Measurements from ENCODE around the gene NAV2.

The NAV2 gene

DNA sequence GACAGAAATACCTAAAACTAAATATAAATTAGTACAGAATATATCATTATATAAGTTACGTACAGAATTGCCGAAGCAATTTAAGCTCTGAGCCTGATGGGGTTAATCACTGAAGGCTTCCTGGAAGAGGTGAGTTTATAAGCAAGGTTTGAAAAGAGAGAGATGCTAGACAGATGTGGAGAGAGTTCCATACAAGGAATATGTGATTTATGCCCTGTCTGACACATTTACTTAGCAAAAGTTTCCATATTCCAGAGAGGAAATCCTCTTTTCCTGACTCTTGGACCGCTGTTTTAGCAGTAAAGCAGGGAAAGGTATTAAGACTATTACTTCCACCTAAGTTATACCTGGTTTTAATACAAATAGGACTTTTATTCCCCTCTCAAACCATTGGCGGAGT lies 382.6 kb downstream of the NAV2 start:
- DNase-seq, result no peak
- no peak for TF ChIP-seq POLR2A (IDR thresholded peaks at IDR 0.05; ENCODE audit: low read length)

DNA sequence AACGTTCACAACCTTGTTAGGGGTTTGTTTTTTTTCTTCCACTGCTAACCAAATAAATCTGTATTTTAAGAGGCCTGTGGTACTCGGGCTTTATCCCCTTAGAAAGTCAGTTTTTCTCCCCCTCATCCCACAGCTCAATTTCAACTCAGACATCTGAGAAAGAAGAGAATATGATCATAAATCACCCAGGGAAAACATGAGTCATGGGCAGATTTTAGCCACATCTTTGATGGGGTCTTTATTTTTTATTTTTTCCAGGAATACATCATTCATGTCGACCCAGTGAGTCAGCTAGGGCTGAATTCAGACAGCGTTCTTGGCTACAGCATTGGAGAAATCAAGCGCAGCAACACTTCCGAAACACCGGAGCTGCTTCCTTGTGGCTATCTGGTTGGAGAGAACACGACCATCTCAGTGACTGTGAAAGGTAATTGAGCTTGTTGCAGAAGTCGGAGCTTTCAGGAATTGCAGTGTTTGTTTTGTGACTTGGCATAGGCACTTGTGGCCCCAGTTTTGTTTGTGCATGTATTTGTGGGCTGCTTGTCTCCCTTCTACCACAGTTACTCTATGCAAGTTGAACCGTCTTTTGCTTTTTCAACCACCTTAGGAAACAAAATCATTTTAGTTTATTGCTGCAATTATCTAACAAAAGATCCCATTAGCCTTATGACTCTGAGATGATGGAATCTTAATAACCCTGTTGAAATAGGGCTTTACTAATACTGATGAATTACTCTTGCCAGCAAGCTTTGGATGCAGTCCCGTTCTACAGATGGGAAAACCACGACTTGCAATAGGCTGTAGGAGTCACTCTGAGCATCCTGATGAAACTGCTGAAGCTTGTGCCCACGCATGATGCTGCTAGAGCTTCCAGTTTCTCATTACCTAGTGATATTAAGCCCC lies 384.9 kb downstream of the NAV2 start:
- no peak for DNase-seq
- TF ChIP-seq POLR2A (IDR thresholded peaks at IDR 0.05; ENCODE audit: low read length) (no peak), GATA1 (IDR thresholded peaks at IDR 0.05; ENCODE audit: low read depth, low read length) (no peak)

DNA sequence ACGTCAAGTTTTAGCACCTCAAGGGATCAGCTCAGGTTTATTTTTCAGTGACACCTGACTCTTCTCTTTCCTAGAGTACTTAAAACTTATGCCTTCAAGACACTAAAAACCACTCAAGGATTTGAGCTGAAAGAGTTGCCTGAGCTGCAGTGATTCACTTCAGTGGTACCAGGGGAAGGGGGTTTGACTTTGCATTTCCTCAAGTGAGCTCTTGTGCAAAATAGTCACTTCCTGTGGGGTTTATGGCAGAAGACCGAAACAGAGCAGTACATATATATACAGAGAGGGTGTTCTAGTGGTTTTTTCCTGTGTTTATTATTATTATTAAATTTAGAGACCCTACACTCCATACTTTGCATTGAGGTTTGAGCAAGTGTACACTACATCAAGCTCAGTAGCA lies 386.9 kb downstream of the NAV2 start:
- no peak for TF ChIP-seq POLR2A (IDR thresholded peaks at IDR 0.05; ENCODE audit: low read length)
- TF ChIP-seq GATA1 (IDR thresholded peaks at IDR 0.05; ENCODE audit: low read depth, low read length), result no peak
- no peak for DNase-seq

- TF ChIP-seq POLR2A (IDR thresholded peaks at IDR 0.05; ENCODE audit: low read length) (no peak), GATA1 (IDR thresholded peaks at IDR 0.05; ENCODE audit: low read depth, low read length) (no peak)
- DNase-seq, result peak in 1 of 2 experiments; percentile 16
These were observed 389.8 kb downstream of the NAV2 start for GRCh38 chr11:20102397-20102796.

GRCh38 chr11:20103281-20103680 lies 390.6 kb downstream of the NAV2 start:
- no peak for DNase-seq
- TF ChIP-seq POLR2A (IDR thresholded peaks at IDR 0.05; ENCODE audit: low read length) (no peak), GATA1 (IDR thresholded peaks at IDR 0.05; ENCODE audit: low read depth, low read length) (no peak)

- TF ChIP-seq POLR2A (IDR thresholded peaks at IDR 0.05; ENCODE audit: low read length), result no peak
- no peak for TF ChIP-seq GATA1 (IDR thresholded peaks at IDR 0.05; ENCODE audit: low read depth, low read length)
These were observed 392.8 kb downstream of the NAV2 start for GRCh38 chr11:20105427-20105826.

DNA sequence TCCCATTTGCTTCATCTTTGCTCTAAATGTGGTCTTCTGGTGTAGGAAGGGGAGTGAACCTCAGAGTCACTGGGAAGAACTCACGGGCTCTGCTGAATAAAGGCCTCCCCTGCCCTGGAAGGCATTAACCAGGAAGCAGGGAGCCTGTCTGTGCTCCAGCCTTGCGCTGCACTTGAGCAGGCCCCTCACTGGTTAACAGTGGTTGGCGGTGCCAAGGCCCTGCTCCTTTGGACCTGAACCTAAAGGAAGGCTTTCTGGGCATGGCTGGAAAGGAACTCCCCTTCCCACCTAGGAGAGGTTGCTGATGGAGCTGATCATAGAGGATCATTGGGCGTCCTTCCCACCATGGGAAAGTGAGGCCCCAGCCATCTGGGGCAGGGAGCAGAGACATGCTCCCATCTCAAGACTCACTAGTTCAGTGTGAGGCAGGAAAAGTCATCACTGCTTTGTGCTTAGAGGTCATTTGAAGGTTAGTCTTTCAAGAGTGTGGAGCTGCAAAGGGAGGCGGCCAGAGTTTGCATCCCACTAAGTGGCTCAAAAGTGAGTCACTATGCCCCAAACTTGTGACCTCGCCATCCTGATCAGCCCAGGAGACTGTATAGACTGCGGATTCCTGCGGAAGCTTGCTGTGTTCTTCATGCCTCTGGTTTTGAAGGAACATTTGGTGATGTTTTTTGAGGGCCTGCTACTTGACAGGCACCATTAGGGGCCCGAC lies 397.3 kb downstream of the NAV2 start:
- TF ChIP-seq GATA1 (IDR thresholded peaks at IDR 0.05; ENCODE audit: low read depth, low read length), result no peak
- no peak for TF ChIP-seq POLR2A (IDR thresholded peaks at IDR 0.05; ENCODE audit: low read length)
- DNase-seq, result no peak

More at GRCh38 chr11:20105427-20105826, 392.8 kb downstream of the NAV2 start:
- DNase-seq, result no peak

GRCh38 chr11:20110908-20111669 lies 398.5 kb downstream of the NAV2 start:
- DNase-seq, result peak; percentile 55 to 67
- TF ChIP-seq POLR2A (IDR thresholded peaks at IDR 0.05; ENCODE audit: low read length) (no peak), GATA1 (IDR thresholded peaks at IDR 0.05; ENCODE audit: low read depth, low read length) (no peak)

- no peak for DNase-seq
- TF ChIP-seq GATA1 (IDR thresholded peaks at IDR 0.05; ENCODE audit: low read depth, low read length), result no peak
- no peak for TF ChIP-seq POLR2A (IDR thresholded peaks at IDR 0.05; ENCODE audit: low read length)
These were observed 399.2 kb downstream of the NAV2 start for GRCh38 chr11:20111871-20112270.

GRCh38 chr11:20112291-20113148 lies 399.9 kb downstream of the NAV2 start:
- peak; percentile 70 to 83 for DNase-seq
- TF ChIP-seq GATA1 (IDR thresholded peaks at IDR 0.05; ENCODE audit: low read depth, low read length) (no peak), POLR2A (IDR thresholded peaks at IDR 0.05; ENCODE audit: low read length) (no peak)

- TF ChIP-seq POLR2A (IDR thresholded peaks at IDR 0.05; ENCODE audit: low read length), result no peak
- no peak for TF ChIP-seq GATA1 (IDR thresholded peaks at IDR 0.05; ENCODE audit: low read depth, low read length)
- DNase-seq, result peak in 1 of 2 experiments; percentile 48
These were observed 400.5 kb downstream of the NAV2 start for GRCh38 chr11:20113149-20113438.

GRCh38 chr11:20114588-20114987 lies 402.0 kb downstream of the NAV2 start:
- no peak for DNase-seq

DNA sequence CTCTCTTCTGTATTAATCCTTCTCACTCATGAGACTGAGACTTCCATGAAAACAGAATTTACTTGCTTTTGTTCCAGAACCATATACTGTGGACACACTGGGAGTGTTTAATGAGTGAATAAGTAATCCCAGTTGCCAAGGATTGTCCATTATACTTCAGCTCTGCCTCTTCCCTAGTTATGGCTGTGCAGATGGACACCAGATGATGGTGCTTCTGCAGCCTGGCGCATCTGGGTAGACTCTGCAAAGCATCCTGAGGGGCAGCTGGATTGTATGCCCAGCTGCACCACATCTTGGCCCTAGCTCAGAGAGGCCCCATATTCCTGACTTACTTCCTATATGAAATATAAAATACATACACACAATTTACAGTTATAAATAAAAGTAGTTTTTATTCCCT lies 404.2 kb downstream of the NAV2 start:
- TF ChIP-seq GATA1 (IDR thresholded peaks at IDR 0.05; ENCODE audit: low read depth, low read length), result no peak
- DNase-seq, result no peak

More at GRCh38 chr11:20114588-20114987, 402.0 kb downstream of the NAV2 start:
- TF ChIP-seq POLR2A (IDR thresholded peaks at IDR 0.05; ENCODE audit: low read length) (no peak), GATA1 (IDR thresholded peaks at IDR 0.05; ENCODE audit: low read depth, low read length) (no peak)

All from erythroblast (primary cell).